ENCODE measurements around the gene LENG8. TPM values are rescaled to one million over a fixed set of nuclear protein-coding genes. Genes with fewer than 3 reads are reported as not detected.

The LENG8 gene
- total and polyA plus RNA-seq, 2 of the 13 experiments (the other 11 are each of a cell fraction or from before 2014, with no cell fraction given), result 14.3 to 41.9 TPM

- in situ Hi-C loops (cut with HindIII; ENCODE audit: extremely low pct_ligation_motif_present, low pct_unique_long_range_greater_than_20kb), result no loop called here
- TF ChIP-seq ZNF768 (CRISPR knock-in tag; IDR thresholded peaks at IDR 0.05) (peak; percentile 65), ZNF264 (CRISPR knock-in tag; IDR thresholded peaks at IDR 0.05) (no peak), THAP11 (CRISPR knock-in tag; IDR thresholded peaks at IDR 0.05) (no peak), BHLHE40 (IDR thresholded peaks at IDR 0.05; ENCODE audit: low read length) (no peak), MAFG (CRISPR knock-in tag; IDR thresholded peaks at IDR 0.05) (no peak), KDM6A (CRISPR knock-in tag; IDR thresholded peaks at IDR 0.05; ENCODE audit: low read depth) (no peak), SSRP1 (CRISPR knock-in tag; IDR thresholded peaks at IDR 0.05) (peak; percentile 16; the same call in 1 of the 2 replicates)
- Histone ChIP-seq H3K27ac (ENCODE audit: extremely low read length, insufficient read depth, low read length) (no peak overlapping the region), H3K9me3 (ENCODE audit: low read length) (no peaks in the 10 kb centered on the region), H4K20me1 (ENCODE audit: insufficient read depth, low read length) (no peaks in the 10 kb centered on the region), H3K79me2 (ENCODE audit: insufficient read depth, low read length) (no peaks in the 10 kb centered on the region), H3K27me3 (ENCODE audit: control insufficient read depth in 1 of 2, insufficient read depth in 2 of 2, low read length in 2 of 2) (no peaks in the 10 kb centered on the region; a peak in 1 of 5 replicates), H2AFZ (ENCODE audit: low read length) (no peak overlapping the region), H3K4me2 (ENCODE audit: low read depth, low read length) (no peak overlapping the region), H3K36me3 (replicated peaks in 1 of 2; ENCODE audit: control insufficient read depth in 1 of 2, insufficient read depth in 2 of 2, low read length in 2 of 2) (no peaks in the 10 kb centered on the region), H3K9ac (ENCODE audit: insufficient read depth, low read depth, low read length) (no peak overlapping the region), H3K4me1 (ENCODE audit: insufficient read depth, low read length) (no peaks in the 10 kb centered on the region), H3K4me3 (replicated peaks in 1 of 3; ENCODE audit: insufficient read depth in 1 of 3, low read depth in 2 of 3, low read length in 3 of 3) (no peak overlapping the region)
- POLR2A ChIA-PET, result interaction anchor here (1.7 to 1.8 kb wide), 2 partner anchors 13 to 15 kb away, joined by 6 to 7 read pairs; partner anchors contain the start of gene LENG8
- no peak for DNase-seq (ENCODE audit: low spot score)
- no peak for ATAC-seq
- intact Hi-C loops (cut with micrococcal nuclease; ENCODE audit: unreplicated experiment), result no loop called here
- no peak for FAIRE-seq
- BruUV-seq (replicated peaks), result no TSS peak
- WGBS (ENCODE audit: low lambda C conversion rate), result 97% methylated on average over 3 of the region's 5 CpGs
- CTCF ChIA-PET (ENCODE audit: low intra/inter-chr PET ratio, low total read pairs), result no interaction called here
Measured at GRCh38 chr19:54433697-54434096, 15.3 kb upstream of the LENG8 start.

GRCh38 chr19:54434112-54434872 lies 14.7 kb upstream of the LENG8 start:
- in situ Hi-C loops (cut with HindIII; ENCODE audit: extremely low pct_ligation_motif_present, low pct_unique_long_range_greater_than_20kb) (no loop called here), intact Hi-C loops (cut with micrococcal nuclease; ENCODE audit: unreplicated experiment) (no loop called here)
- no peak overlapping the region for H3K4me3 ChIP-seq (replicated peaks in 1 of 3; ENCODE audit: insufficient read depth in 1 of 3, low read depth in 2 of 3, low read length in 3 of 3)
- ChIA-PET CTCF (ENCODE audit: low intra/inter-chr PET ratio, low total read pairs) (no interaction called here), POLR2A (interaction anchor here (1.7 to 1.8 kb wide), 2 partner anchors 14 kb away, joined by 6 to 7 read pairs; partner anchors contain the start of gene LENG8)
- no peaks in the 10 kb centered on the region for H3K4me1 ChIP-seq (ENCODE audit: insufficient read depth, low read length)
- 93% methylated on average over 18 of the region's 23 CpGs for WGBS (ENCODE audit: low lambda C conversion rate)
- H3K27ac ChIP-seq (ENCODE audit: extremely low read length, insufficient read depth, low read length), result no peak overlapping the region
- H3K36me3 ChIP-seq (replicated peaks in 1 of 2; ENCODE audit: control insufficient read depth in 1 of 2, insufficient read depth in 2 of 2, low read length in 2 of 2), result peaks cover 0 to 1% of the 10 kb centered on the region in 2 experiments; a peak in 1 of 5 replicates
- no peaks in the 10 kb centered on the region for H3K9me3 ChIP-seq (ENCODE audit: low read length)
- H3K79me2 ChIP-seq (ENCODE audit: insufficient read depth, low read length), result no peaks in the 10 kb centered on the region
- no TSS peak for BruUV-seq (replicated peaks)
- no peak overlapping the region for H2AFZ ChIP-seq (ENCODE audit: low read length)
- H3K9ac ChIP-seq (ENCODE audit: insufficient read depth, low read depth, low read length), result no peak overlapping the region
- no peak for DNase-seq (ENCODE audit: low spot score)
- no peak for FAIRE-seq
- H3K4me2 ChIP-seq (ENCODE audit: low read depth, low read length), result no peak overlapping the region
- ATAC-seq, result no peak
- no peaks in the 10 kb centered on the region; a peak in 1 of 5 replicates for H3K27me3 ChIP-seq (ENCODE audit: control insufficient read depth in 1 of 2, insufficient read depth in 2 of 2, low read length in 2 of 2)
- peaks cover 3% of the 10 kb centered on the region; the same call in 1 of the 2 replicates for H4K20me1 ChIP-seq (ENCODE audit: insufficient read depth, low read length)
- TF ChIP-seq ZNF704 (CRISPR knock-in tag; IDR thresholded peaks at IDR 0.05; ENCODE audit: borderline replicate concordance) (no peak), UBTF (CRISPR knock-in tag; IDR thresholded peaks at IDR 0.05) (no peak), ZNF350 (CRISPR knock-in tag; IDR thresholded peaks at IDR 0.05; ENCODE audit: borderline replicate concordance, low read depth) (no peak), AGO2 (optimal IDR thresholded peaks at IDR 0.05; ENCODE audit: low read depth, low read length) (peak; percentile 93), ZNF780A (CRISPR knock-in tag; IDR thresholded peaks at IDR 0.05) (no peak), ZFP82 (CRISPR knock-in tag; IDR thresholded peaks at IDR 0.05; ENCODE audit: borderline replicate concordance) (no peak), PAF1 (CRISPR knock-in tag; IDR thresholded peaks at IDR 0.05) (peak; percentile 45; the same call in 1 of the 2 replicates), ZNF850 (CRISPR knock-in tag; conservative IDR thresholded peaks at IDR 0.05) (no peak), POLR2AphosphoS5 (IDR thresholded peaks at IDR 0.05; ENCODE audit: low read depth, low read length) (peak; percentile 39), SSRP1 (CRISPR knock-in tag; IDR thresholded peaks at IDR 0.05) (0 out of 2 replicates have a peak, but pooled peaks have one; percentile 9)

All from HepG2 (cell line).